Gastroesophageal sphincter (tissue), 3 donors: ENCODE results near the gene ANKRD42.

Experiments
- CTCF ChIP-seq, 4 experiments: fragments of 200-600 bp in 2 of 4; fragments of 450-650 bp in 2 of 4; sonication (generic) in 1 of 4; IDR thresholded peaks; one replicate each; pipeline ENCODE4 v1.5.1; 2017 to 2019; ENCODE audit warnings: antibody characterized with exemption in 4 of 4, mild to moderate bottlenecking in 2 of 4, moderate library complexity in 2 of 4
- EP300 ChIP-seq: sonication (generic); formaldehyde crosslinking; IDR thresholded peaks from one replicate; pipeline ENCODE4 v1.6.1; 2017; ENCODE audit warnings: antibody characterized with exemption, mild to moderate bottlenecking
- POLR2A ChIP-seq, 2 donors: fragments of 450-650 bp; IDR thresholded peaks; one replicate each; pipeline ENCODE4 v1.6.1; 2017; ENCODE audit warnings: antibody characterized with exemption in 2 of 2, mild to moderate bottlenecking in 2 of 2, moderate library complexity in 1 of 2
- POLR2AphosphoS5 ChIP-seq: sonication (generic); formaldehyde crosslinking; IDR thresholded peaks from one replicate; pipeline ENCODE4 v1.6.1; 2017; ENCODE audit warnings: antibody characterized with exemption

- no peak for TF ChIP-seq POLR2A (IDR thresholded peaks at IDR 0.05)
- no peak for TF ChIP-seq CTCF (IDR thresholded peaks at IDR 0.05)
- no peak for TF ChIP-seq EP300
- no peak for TF ChIP-seq POLR2AphosphoS5
Measured at GRCh38 chr11:83147895-83148294, 45.6 kb upstream of the ANKRD42 start.
